ENCODE results near the gene CENPP.
A peak's percentile ranks its signal among the peaks of the same experiment; 100 is the strongest.

The CENPP gene

GRCh38 chr9:92325269-92325990, at the start of gene CENPP, which contains the start of gene NOL8:
Gene CENPP, plus strand, starts transcription at chr9:92325953.
Gene NOL8, minus strand, starts transcription at chr9:92325350. Its CDS starts 1,189 bp downstream, at chr9:92324161.
- DNase-seq (ENCODE audit: low read depth): peak; percentile 91

- DNase-seq (ENCODE audit: low read depth): peak; percentile 54
Observed at GRCh38 chr9:92276331-92277032, 49.3 kb upstream of the CENPP start.

- peak; percentile 90 for DNase-seq (ENCODE audit: low read depth)
Observed at GRCh38 chr9:92278110-92278509, 47.6 kb upstream of the CENPP start.

- no peak for DNase-seq (ENCODE audit: low read depth)
Observed at GRCh38 chr9:92279302-92279701, 46.5 kb upstream of the CENPP start.

- peak; percentile 77 for DNase-seq (ENCODE audit: low read depth)
Observed at GRCh38 chr9:92289708-92290390, 35.9 kb upstream of the CENPP start.

- DNase-seq (ENCODE audit: low read depth): no peak
Observed at GRCh38 chr9:92290785-92291429, 34.8 kb upstream of the CENPP start.

- DNase-seq (ENCODE audit: low read depth): no peak
Observed at GRCh38 chr9:92291577-92291976, 34.2 kb upstream of the CENPP start.

- peak; percentile 37 for DNase-seq (ENCODE audit: low read depth)
Observed at GRCh38 chr9:92292338-92293074, 33.2 kb upstream of the CENPP start.

GRCh38 chr9:92293075-92293354, 32.7 kb upstream of the CENPP start:
- no peak for DNase-seq (ENCODE audit: low read depth)

GRCh38 chr9:92293452-92294296, 32.1 kb upstream of the CENPP start, which contains the start of gene IARS1:
Gene IARS1, minus strand, starts transcription at chr9:92293697. Its CDS starts 4,278 bp downstream, at chr9:92289419.
- peak; percentile 98 for DNase-seq (ENCODE audit: low read depth)

GRCh38 chr9:92294297-92294676, 31.5 kb upstream of the CENPP start:
- DNase-seq (ENCODE audit: low read depth): peak; percentile 50

GRCh38 chr9:92295240-92295790, 30.4 kb upstream of the CENPP start:
- DNase-seq (ENCODE audit: low read depth): no peak

- no peak for DNase-seq (ENCODE audit: low read depth)
Observed at GRCh38 chr9:92295827-92296258, 29.9 kb upstream of the CENPP start.

GRCh38 chr9:92297611-92298010, 28.1 kb upstream of the CENPP start:
- DNase-seq (ENCODE audit: low read depth): no peak

GRCh38 chr9:92298036-92298435, 27.7 kb upstream of the CENPP start:
- no peak for DNase-seq (ENCODE audit: low read depth)

GRCh38 chr9:92299116-92299515, 26.6 kb upstream of the CENPP start:
- no peak for DNase-seq (ENCODE audit: low read depth)

- DNase-seq (ENCODE audit: low read depth): no peak
Observed at GRCh38 chr9:92300936-92301335, 24.8 kb upstream of the CENPP start.

GRCh38 chr9:92308893-92309292, 16.9 kb upstream of the CENPP start:
- DNase-seq (ENCODE audit: low read depth): no peak

GRCh38 chr9:92310562-92310961, 15.2 kb upstream of the CENPP start:
- no peak for DNase-seq (ENCODE audit: low read depth)

- DNase-seq (ENCODE audit: low read depth): peak; percentile 20
Observed at GRCh38 chr9:92312887-92313623, 12.7 kb upstream of the CENPP start.

All from EH (cell line).